ENCODE measurements around the gene ALLC.
"Not testable (repeated sequence)": the region's sequence is repeated elsewhere in the genome, so short reads cannot be mapped to it uniquely, and the experiment has no call there.

Gene ALLC

GRCh38 chr2:3657881-3658280, at the start of gene ALLC:
TSS of gene ALLC (plus strand) at chr2:3658200. CDS start at chr2:3671158, 12,958 bp downstream.
- H3K4me3 ChIP-seq (ENCODE audit: low read length in 2 of 2), result no peak within 1 kb of the TSS
- no peak within 1 kb of the TSS for H3K27ac ChIP-seq (ENCODE audit: low read depth in 2 of 2, low read length in 2 of 2)
- no peaks in the 10 kb centered on the region for H3K9me3 ChIP-seq (ENCODE audit: control insufficient read depth in 2 of 2, low read length in 2 of 2)
- H3K36me3 ChIP-seq (ENCODE audit: control insufficient read depth in 2 of 2, insufficient read depth in 2 of 2, low read length in 2 of 2), result no peaks in the 10 kb centered on the region
- H3K27me3 ChIP-seq (ENCODE audit: control insufficient read depth in 2 of 2, insufficient read depth in 2 of 2, low read length in 2 of 2), result no peaks in the 10 kb centered on the region
- H3K4me1 ChIP-seq (ENCODE audit: control insufficient read depth in 2 of 2, insufficient read depth in 2 of 2, low read length in 2 of 2), result no peaks in the 10 kb centered on the region
- H3K9ac ChIP-seq (ENCODE audit: low read depth in 1 of 2, low read length in 2 of 2), result no peak within 1 kb of the TSS

- H3K4me3 ChIP-seq (ENCODE audit: low read length in 2 of 2), result no peak overlapping the region
- H3K9ac ChIP-seq (ENCODE audit: low read depth in 1 of 2, low read length in 2 of 2), result no peak overlapping the region
These were observed 49.4 kb upstream of the ALLC start for GRCh38 chr2:3608373-3609278.

GRCh38 chr2:3609279-3609673, 48.7 kb upstream of the ALLC start:
- not testable (repeated sequence) for H3K27me3 ChIP-seq (ENCODE audit: control insufficient read depth in 2 of 2, insufficient read depth in 2 of 2, low read length in 2 of 2); H3K9me3 ChIP-seq (ENCODE audit: control insufficient read depth in 2 of 2, low read length in 2 of 2); H3K9ac ChIP-seq (ENCODE audit: low read depth in 1 of 2, low read length in 2 of 2); H3K4me1 ChIP-seq (ENCODE audit: control insufficient read depth in 2 of 2, insufficient read depth in 2 of 2, low read length in 2 of 2); H3K27ac ChIP-seq (ENCODE audit: low read depth in 2 of 2, low read length in 2 of 2); H3K4me3 ChIP-seq (ENCODE audit: low read length in 2 of 2); H3K36me3 ChIP-seq (ENCODE audit: control insufficient read depth in 2 of 2, insufficient read depth in 2 of 2, low read length in 2 of 2)

More at GRCh38 chr2:3608373-3609278, 49.4 kb upstream of the ALLC start:
- no peaks in the 10 kb centered on the region for H3K36me3 ChIP-seq (ENCODE audit: control insufficient read depth in 2 of 2, insufficient read depth in 2 of 2, low read length in 2 of 2)
- no peaks in the 10 kb centered on the region for H3K4me1 ChIP-seq (ENCODE audit: control insufficient read depth in 2 of 2, insufficient read depth in 2 of 2, low read length in 2 of 2)
- H3K9me3 ChIP-seq (ENCODE audit: control insufficient read depth in 2 of 2, low read length in 2 of 2), result no peaks in the 10 kb centered on the region
- no peak overlapping the region for H3K27ac ChIP-seq (ENCODE audit: low read depth in 2 of 2, low read length in 2 of 2)
- H3K27me3 ChIP-seq (ENCODE audit: control insufficient read depth in 2 of 2, insufficient read depth in 2 of 2, low read length in 2 of 2), result no peaks in the 10 kb centered on the region

- Histone ChIP-seq H3K9me3 (ENCODE audit: control insufficient read depth in 2 of 2, low read length in 2 of 2) (no peaks in the 10 kb centered on the region), H3K9ac (ENCODE audit: low read depth in 1 of 2, low read length in 2 of 2) (no peak overlapping the region), H3K27me3 (ENCODE audit: control insufficient read depth in 2 of 2, insufficient read depth in 2 of 2, low read length in 2 of 2) (no peaks in the 10 kb centered on the region), H3K4me1 (ENCODE audit: control insufficient read depth in 2 of 2, insufficient read depth in 2 of 2, low read length in 2 of 2) (no peaks in the 10 kb centered on the region), H3K36me3 (ENCODE audit: control insufficient read depth in 2 of 2, insufficient read depth in 2 of 2, low read length in 2 of 2) (no peaks in the 10 kb centered on the region), H3K27ac (ENCODE audit: low read depth in 2 of 2, low read length in 2 of 2) (no peak overlapping the region), H3K4me3 (ENCODE audit: low read length in 2 of 2) (no peak overlapping the region)
These were observed 47.6 kb upstream of the ALLC start for GRCh38 chr2:3610415-3610814.

GRCh38 chr2:3610881-3611505, 47.0 kb upstream of the ALLC start:
- H3K9ac ChIP-seq (ENCODE audit: low read depth in 1 of 2, low read length in 2 of 2), result no peak overlapping the region
- H3K9me3 ChIP-seq (ENCODE audit: control insufficient read depth in 2 of 2, low read length in 2 of 2), result no peaks in the 10 kb centered on the region
- no peaks in the 10 kb centered on the region for H3K27me3 ChIP-seq (ENCODE audit: control insufficient read depth in 2 of 2, insufficient read depth in 2 of 2, low read length in 2 of 2)
- no peaks in the 10 kb centered on the region for H3K4me1 ChIP-seq (ENCODE audit: control insufficient read depth in 2 of 2, insufficient read depth in 2 of 2, low read length in 2 of 2)
- H3K4me3 ChIP-seq (ENCODE audit: low read length in 2 of 2), result no peak overlapping the region
- H3K27ac ChIP-seq (ENCODE audit: low read depth in 2 of 2, low read length in 2 of 2), result no peak overlapping the region
- no peaks in the 10 kb centered on the region for H3K36me3 ChIP-seq (ENCODE audit: control insufficient read depth in 2 of 2, insufficient read depth in 2 of 2, low read length in 2 of 2)

GRCh38 chr2:3611589-3611988, 46.4 kb upstream of the ALLC start:
- Histone ChIP-seq H3K36me3 (ENCODE audit: control insufficient read depth in 2 of 2, insufficient read depth in 2 of 2, low read length in 2 of 2) (no peaks in the 10 kb centered on the region), H3K9ac (ENCODE audit: low read depth in 1 of 2, low read length in 2 of 2) (no peak overlapping the region)

GRCh38 chr2:3612639-3613523, 45.1 kb upstream of the ALLC start:
- Histone ChIP-seq H3K9ac (ENCODE audit: low read depth in 1 of 2, low read length in 2 of 2) (no peak overlapping the region), H3K27me3 (ENCODE audit: control insufficient read depth in 2 of 2, insufficient read depth in 2 of 2, low read length in 2 of 2) (no peaks in the 10 kb centered on the region), H3K4me1 (ENCODE audit: control insufficient read depth in 2 of 2, insufficient read depth in 2 of 2, low read length in 2 of 2) (no peaks in the 10 kb centered on the region), H3K9me3 (ENCODE audit: control insufficient read depth in 2 of 2, low read length in 2 of 2) (no peaks in the 10 kb centered on the region), H3K4me3 (ENCODE audit: low read length in 2 of 2) (no peak overlapping the region), H3K27ac (ENCODE audit: low read depth in 2 of 2, low read length in 2 of 2) (no peak overlapping the region), H3K36me3 (ENCODE audit: control insufficient read depth in 2 of 2, insufficient read depth in 2 of 2, low read length in 2 of 2) (no peaks in the 10 kb centered on the region)

More at GRCh38 chr2:3611589-3611988, 46.4 kb upstream of the ALLC start:
- no peak overlapping the region for H3K4me3 ChIP-seq (ENCODE audit: low read length in 2 of 2)
- no peaks in the 10 kb centered on the region for H3K27me3 ChIP-seq (ENCODE audit: control insufficient read depth in 2 of 2, insufficient read depth in 2 of 2, low read length in 2 of 2)
- H3K27ac ChIP-seq (ENCODE audit: low read depth in 2 of 2, low read length in 2 of 2), result no peak overlapping the region
- H3K9me3 ChIP-seq (ENCODE audit: control insufficient read depth in 2 of 2, low read length in 2 of 2), result no peaks in the 10 kb centered on the region
- no peaks in the 10 kb centered on the region for H3K4me1 ChIP-seq (ENCODE audit: control insufficient read depth in 2 of 2, insufficient read depth in 2 of 2, low read length in 2 of 2)

- Histone ChIP-seq H3K9me3 (ENCODE audit: control insufficient read depth in 2 of 2, low read length in 2 of 2) (no peaks in the 10 kb centered on the region), H3K9ac (ENCODE audit: low read depth in 1 of 2, low read length in 2 of 2) (no peak overlapping the region), H3K27ac (ENCODE audit: low read depth in 2 of 2, low read length in 2 of 2) (no peak overlapping the region), H3K36me3 (ENCODE audit: control insufficient read depth in 2 of 2, insufficient read depth in 2 of 2, low read length in 2 of 2) (no peaks in the 10 kb centered on the region), H3K4me3 (ENCODE audit: low read length in 2 of 2) (no peak overlapping the region), H3K27me3 (ENCODE audit: control insufficient read depth in 2 of 2, insufficient read depth in 2 of 2, low read length in 2 of 2) (no peaks in the 10 kb centered on the region), H3K4me1 (ENCODE audit: control insufficient read depth in 2 of 2, insufficient read depth in 2 of 2, low read length in 2 of 2) (no peaks in the 10 kb centered on the region)
These were observed 44.5 kb upstream of the ALLC start for GRCh38 chr2:3613524-3613905.

GRCh38 chr2:3614743-3615142, 43.3 kb upstream of the ALLC start:
- H3K9ac ChIP-seq (ENCODE audit: low read depth in 1 of 2, low read length in 2 of 2); H3K9me3 ChIP-seq (ENCODE audit: control insufficient read depth in 2 of 2, low read length in 2 of 2): not testable (repeated sequence)

More at GRCh38 chr2:3614743-3615142, 43.3 kb upstream of the ALLC start:
- not testable (repeated sequence) for H3K4me1 ChIP-seq (ENCODE audit: control insufficient read depth in 2 of 2, insufficient read depth in 2 of 2, low read length in 2 of 2); H3K27ac ChIP-seq (ENCODE audit: low read depth in 2 of 2, low read length in 2 of 2); H3K4me3 ChIP-seq (ENCODE audit: low read length in 2 of 2); H3K27me3 ChIP-seq (ENCODE audit: control insufficient read depth in 2 of 2, insufficient read depth in 2 of 2, low read length in 2 of 2); H3K36me3 ChIP-seq (ENCODE audit: control insufficient read depth in 2 of 2, insufficient read depth in 2 of 2, low read length in 2 of 2)

Measured in mucosa of rectum (tissue), 2 donors.